A673 (cell line): ENCODE results near the gene VWF. TPM values are rescaled to one million over a fixed set of nuclear protein-coding genes. Genes with fewer than 3 reads are reported as not detected.
A peak's percentile ranks its signal among the peaks of the same experiment; 100 is the strongest.

Experiments used
- BruUV-seq: library from RNA; stranded (reverse); fragments of 400-500 nt; replicated peaks from 2 replicates; lab custom pipeline; 2021; lab: Mats Ljungman, UMichigan
- CTCF ChIA-PET: fragments of 300-600 bp; sonication (Branson Sonifier 250); formaldehyde crosslinking; loops from one replicate; lab custom pipeline; 2022; ENCODE audit warnings: antibody characterized with exemption; lab: Charles Lee
- POLR2A ChIA-PET: fragments of 300-600 bp; sonication (Branson Sonifier 250); formaldehyde crosslinking; loops from one replicate; lab custom pipeline; 2022; ENCODE audit warnings: antibody characterized with exemption; ENCODE audit not compliant: low non-redundant PET; lab: Charles Lee
- DNase-seq: peaks from one replicate; pipeline ENCODE4 v3.0.0-alpha.2; 2015; ENCODE audit warnings: low spot score
- H3K27ac ChIP-seq: fragments of 200-600 bp; sonication (generic); 2 replicates; pipeline ENCODE4 v1.5.1; 2016; ENCODE audit warnings: mixed run types, low read depth, mild to moderate bottlenecking, mixed read lengths, antibody characterized with exemption, low read length; ENCODE audit not compliant: poor library complexity, severe bottlenecking
- H3K27me3 ChIP-seq: fragments of 200-600 bp; sonication (generic); replicated peaks from 2 replicates; pipeline ENCODE4 v1.6.1; 2017; ENCODE audit warnings: mixed run types, low read depth, mild to moderate bottlenecking, mixed read lengths, antibody characterized with exemption, low read length; ENCODE audit not compliant: insufficient read depth, poor library complexity
- H3K36me3 ChIP-seq: fragments of 200-600 bp; sonication (generic); 2 replicates; pipeline ENCODE4 v1.6.1; 2016; ENCODE audit warnings: mixed run types, mild to moderate bottlenecking, mixed read lengths, antibody characterized with exemption, low read length; ENCODE audit not compliant: insufficient read depth, poor library complexity, severe bottlenecking
- H3K4me1 ChIP-seq: fragments of 200-600 bp; sonication (generic); 2 replicates; pipeline ENCODE4 v1.6.1; 2017; ENCODE audit warnings: mixed run types, mild to moderate bottlenecking, mixed read lengths, antibody characterized with exemption, low read length; ENCODE audit not compliant: insufficient read depth, poor library complexity, severe bottlenecking
- H3K4me3 ChIP-seq: fragments of 200-600 bp; sonication (generic); 2 replicates; pipeline ENCODE4 v1.5.1; 2016; ENCODE audit warnings: low read depth, mixed run types, mild to moderate bottlenecking, mixed read lengths, low read length; ENCODE audit not compliant: poor library complexity, severe bottlenecking
- H3K9me3 ChIP-seq: fragments of 200-600 bp; sonication (generic); 2 replicates; pipeline ENCODE4 v1.6.1; 2016; ENCODE audit warnings: mixed run types, low read depth, mild to moderate bottlenecking, mixed read lengths, antibody characterized with exemption, low read length; ENCODE audit not compliant: poor library complexity, severe bottlenecking
- CTCF ChIP-seq: fragments of 300-800, 200-600 bp; sonication (generic); conservative IDR thresholded peaks from 2 replicates; pipeline ENCODE4 v1.5.1; 2017; ENCODE audit warnings: low read depth, mild to moderate bottlenecking, antibody characterized with exemption, low read length, moderate library complexity, mixed read lengths
- EZH2 ChIP-seq: fragments of 200-600 bp; sonication (generic); IDR thresholded peaks from 2 replicates; pipeline ENCODE4 v1.6.1; 2017; ENCODE audit warnings: borderline replicate concordance, low read depth, mild to moderate bottlenecking, mixed read lengths, antibody characterized with exemption, low read length; ENCODE audit not compliant: poor library complexity, severe bottlenecking
- intact Hi-C: fragments of 100-400 bp; cut with micrococcal nuclease; formaldehyde crosslinking; loops from one replicate; pipeline ENCODE4 v1.10.0; 2022; ENCODE audit not compliant: unreplicated experiment
- total RNA-seq: library from RNA; stranded (reverse); gene quantifications from 2 replicates; pipeline ENCODE4 v1.2.3, GENCODE V29; 2021

Gene VWF
- total RNA-seq, 1 experiment from 2014 or later, result not detected

GRCh38 chr12:5945071-5946008 lies 179.1 kb downstream of the VWF start, which contains the start of gene ANO2:
Gene ANO2, minus strand, starts transcription at chr12:5945259. Its CDS starts 42 bp downstream, at chr12:5945217.
- POLR2A ChIA-PET, result no interaction called here
- Histone ChIP-seq H3K27me3 (peaks cover 62% of the 10 kb centered on the region), H3K9me3 (no peaks in the 10 kb centered on the region), H3K36me3 (no peaks in the 10 kb centered on the region), H3K27ac (no peak within 1 kb of the TSS), H3K4me1 (peaks cover 5% of the 10 kb centered on the region), H3K4me3 (peak within 1 kb of the TSS; percentile 33)
- no TSS peak for BruUV-seq
- TF ChIP-seq CTCF, result no peak
- peak; percentile 83 for TF ChIP-seq EZH2
- intact Hi-C loops, result no loop called here
- CTCF ChIA-PET, result interaction anchor here (1.1 kb wide), 1 partner anchor 20 kb away, joined by 3 read pairs; no protein-coding TSS in a partner anchor
- peak; percentile 44 for DNase-seq

GRCh38 chr12:5944688-5945070 lies 179.8 kb downstream of the VWF start:
- H3K4me3 ChIP-seq, result peak overlapping the region; percentile 33
- H3K36me3 ChIP-seq, result no peaks in the 10 kb centered on the region
- peaks cover 62% of the 10 kb centered on the region for H3K27me3 ChIP-seq
- no peaks in the 10 kb centered on the region for H3K9me3 ChIP-seq
- CTCF ChIA-PET, result interaction anchor here (1.1 kb wide), 1 partner anchor 21 kb away, joined by 3 read pairs; no protein-coding TSS in a partner anchor
- intact Hi-C loops, result no loop called here
- peaks cover 5% of the 10 kb centered on the region for H3K4me1 ChIP-seq
- no peak for DNase-seq
- no TSS peak for BruUV-seq
- H3K27ac ChIP-seq, result no peak overlapping the region
- POLR2A ChIA-PET, result no interaction called here
- TF ChIP-seq EZH2 (no peak), CTCF (no peak)

GRCh38 chr12:5944053-5944452 lies 180.4 kb downstream of the VWF start:
- Histone ChIP-seq H3K27ac (no peak overlapping the region), H3K36me3 (no peaks in the 10 kb centered on the region), H3K27me3 (peaks cover 62% of the 10 kb centered on the region), H3K4me1 (peaks cover 5% of the 10 kb centered on the region), H3K9me3 (no peaks in the 10 kb centered on the region), H3K4me3 (no peak overlapping the region)
- no TSS peak for BruUV-seq
- POLR2A ChIA-PET, result no interaction called here
- CTCF ChIA-PET, result no interaction called here
- intact Hi-C loops, result no loop called here
- TF ChIP-seq EZH2, result no peak
- TF ChIP-seq CTCF, result no peak
- DNase-seq, result no peak
